ENCODE measurements around the gene ANAPC5.

DNA sequence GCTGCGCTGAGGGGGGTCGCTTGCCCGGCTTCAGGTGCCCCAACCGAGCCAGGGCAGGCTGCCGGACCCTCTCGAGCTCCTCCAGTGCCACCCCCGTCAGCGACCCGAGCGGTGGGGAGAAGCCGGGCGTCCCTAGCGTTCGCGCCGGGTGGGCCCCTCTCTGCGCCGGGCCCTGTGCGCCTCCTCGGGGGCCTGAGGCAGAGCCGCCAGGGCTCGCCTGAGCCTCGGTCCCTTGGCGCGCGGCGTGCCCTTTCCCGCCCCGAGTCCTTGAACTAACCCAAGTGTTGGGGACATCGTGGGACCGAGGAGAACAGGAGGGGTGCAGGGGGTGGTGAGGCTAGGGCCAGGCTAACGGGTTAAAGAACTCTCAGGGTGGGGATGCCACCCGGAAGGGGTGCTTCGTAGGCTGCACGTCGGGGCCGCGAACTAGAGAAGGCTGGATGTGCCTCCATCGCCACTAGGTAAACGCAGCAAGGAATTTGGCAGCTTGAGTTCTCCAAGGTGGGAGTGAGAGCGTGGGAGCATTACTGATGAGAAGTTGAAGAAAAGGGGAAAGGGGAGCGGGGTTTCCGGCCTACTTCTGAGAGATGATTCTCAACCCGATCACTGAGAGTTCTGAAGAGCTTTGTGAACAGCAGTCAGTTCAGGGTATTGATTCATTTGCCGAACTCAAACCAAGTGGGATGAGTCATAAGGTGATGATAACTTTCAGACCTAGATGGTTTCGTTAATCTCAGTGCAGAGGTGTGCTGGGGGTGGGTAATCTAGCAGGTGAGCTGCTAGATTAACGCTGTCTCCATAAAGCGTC, 48.3 kb upstream of the ANAPC5 start:
- TF ChIP-seq, protein P1, sequence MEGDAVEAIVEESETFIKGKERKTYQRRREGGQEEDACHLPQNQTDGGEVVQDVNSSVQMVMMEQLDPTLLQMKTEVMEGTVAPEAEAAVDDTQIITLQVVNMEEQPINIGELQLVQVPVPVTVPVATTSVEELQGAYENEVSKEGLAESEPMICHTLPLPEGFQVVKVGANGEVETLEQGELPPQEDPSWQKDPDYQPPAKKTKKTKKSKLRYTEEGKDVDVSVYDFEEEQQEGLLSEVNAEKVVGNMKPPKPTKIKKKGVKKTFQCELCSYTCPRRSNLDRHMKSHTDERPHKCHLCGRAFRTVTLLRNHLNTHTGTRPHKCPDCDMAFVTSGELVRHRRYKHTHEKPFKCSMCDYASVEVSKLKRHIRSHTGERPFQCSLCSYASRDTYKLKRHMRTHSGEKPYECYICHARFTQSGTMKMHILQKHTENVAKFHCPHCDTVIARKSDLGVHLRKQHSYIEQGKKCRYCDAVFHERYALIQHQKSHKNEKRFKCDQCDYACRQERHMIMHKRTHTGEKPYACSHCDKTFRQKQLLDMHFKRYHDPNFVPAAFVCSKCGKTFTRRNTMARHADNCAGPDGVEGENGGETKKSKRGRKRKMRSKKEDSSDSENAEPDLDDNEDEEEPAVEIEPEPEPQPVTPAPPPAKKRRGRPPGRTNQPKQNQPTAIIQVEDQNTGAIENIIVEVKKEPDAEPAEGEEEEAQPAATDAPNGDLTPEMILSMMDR (conservative IDR thresholded peaks at IDR 0.05 in 1 of 2, IDR thresholded peaks at IDR 0.05 in 1 of 2; ENCODE audit: extremely low read depth in 1 of 2, insufficient read depth in 1 of 2, low read depth in 1 of 2, low read length in 2 of 2), result no peak
- TF ChIP-seq EZH2 (IDR thresholded peaks at IDR 0.05; ENCODE audit: borderline replicate concordance, low read length), result no peak

Data from mammary epithelial cell (primary cell).